Measurements from ENCODE around the gene OR5H14.

The OR5H14 gene

GRCh38 chr3:98151241-98151640 lies 4.0 kb downstream of the OR5H14 start:
- no peak for TF ChIP-seq MAX (IDR thresholded peaks at IDR 0.05; ENCODE audit: low read depth, low read length)
- DNase-seq (ENCODE audit: low read depth): no peak
- H3K4me3 ChIP-seq (ENCODE audit: low read depth, low read length): no peak overlapping the region

- H3K4me3 ChIP-seq (ENCODE audit: low read depth, low read length): no peak within 1 kb of the TSS
- TF ChIP-seq MYC (IDR thresholded peaks at IDR 0.05; ENCODE audit: low read depth, low read length) (no peak), POLR2A (IDR thresholded peaks at IDR 0.05; ENCODE audit: extremely low read depth, insufficient read length) (no peak), MAX (IDR thresholded peaks at IDR 0.05; ENCODE audit: low read depth, low read length) (no peak), CTCF (IDR thresholded peaks at IDR 0.05; ENCODE audit: low read depth, low read length) (no peak)
- no peak for DNase-seq (ENCODE audit: low read depth)
Measured at GRCh38 chr3:98166396-98166795, 19.1 kb downstream of the OR5H14 start, which contains the start of gene OR5H15. Gene OR5H15 (plus strand): TSS chr3:98166696. CDS start chr3:98168700, 2,004 bp downstream.

GRCh38 chr3:98171071-98171470 lies 23.8 kb downstream of the OR5H14 start:
- no peak for DNase-seq (ENCODE audit: low read depth)
- H3K4me3 ChIP-seq (ENCODE audit: low read depth, low read length): no peak overlapping the region
- TF ChIP-seq CTCF (IDR thresholded peaks at IDR 0.05; ENCODE audit: low read depth, low read length) (no peak), MYC (IDR thresholded peaks at IDR 0.05; ENCODE audit: low read depth, low read length) (no peak), POLR2A (IDR thresholded peaks at IDR 0.05; ENCODE audit: extremely low read depth, insufficient read length) (no peak), MAX (IDR thresholded peaks at IDR 0.05; ENCODE audit: low read depth, low read length) (no peak)

- no peak for DNase-seq (ENCODE audit: low read depth)
- H3K4me3 ChIP-seq (ENCODE audit: low read depth, low read length): no peak overlapping the region
- TF ChIP-seq MAX (IDR thresholded peaks at IDR 0.05; ENCODE audit: low read depth, low read length): no peak
- TF ChIP-seq POLR2A (IDR thresholded peaks at IDR 0.05; ENCODE audit: extremely low read depth, insufficient read length): no peak
- TF ChIP-seq MYC (IDR thresholded peaks at IDR 0.05; ENCODE audit: low read depth, low read length): no peak
- no peak for TF ChIP-seq CTCF (IDR thresholded peaks at IDR 0.05; ENCODE audit: low read depth, low read length)
Measured at GRCh38 chr3:98172621-98173020, 25.3 kb downstream of the OR5H14 start.

GRCh38 chr3:98180319-98180890 lies 33.1 kb downstream of the OR5H14 start:
- no peak for DNase-seq (ENCODE audit: low read depth)
- no peak for TF ChIP-seq MAX (IDR thresholded peaks at IDR 0.05; ENCODE audit: low read depth, low read length)
- TF ChIP-seq MYC (IDR thresholded peaks at IDR 0.05; ENCODE audit: low read depth, low read length): no peak
- no peak for TF ChIP-seq POLR2A (IDR thresholded peaks at IDR 0.05; ENCODE audit: extremely low read depth, insufficient read length)
- TF ChIP-seq CTCF (IDR thresholded peaks at IDR 0.05; ENCODE audit: low read depth, low read length): no peak

GRCh38 chr3:98182196-98182595 lies 34.9 kb downstream of the OR5H14 start:
- no peak for DNase-seq (ENCODE audit: low read depth)
- TF ChIP-seq CTCF (IDR thresholded peaks at IDR 0.05; ENCODE audit: low read depth, low read length) (no peak), MYC (IDR thresholded peaks at IDR 0.05; ENCODE audit: low read depth, low read length) (no peak), POLR2A (IDR thresholded peaks at IDR 0.05; ENCODE audit: extremely low read depth, insufficient read length) (no peak), MAX (IDR thresholded peaks at IDR 0.05; ENCODE audit: low read depth, low read length) (no peak)
- no peak overlapping the region for H3K4me3 ChIP-seq (ENCODE audit: low read depth, low read length)

More at GRCh38 chr3:98180319-98180890, 33.1 kb downstream of the OR5H14 start:
- H3K4me3 ChIP-seq (ENCODE audit: low read depth, low read length): no peak overlapping the region

Data from NB4 (cell line).